ENCODE measurements around the gene ABCC8. TPM values are rescaled to one million over a fixed set of nuclear protein-coding genes. Genes with fewer than 3 reads are reported as not detected.

The ABCC8 gene
- total and polyA plus RNA-seq, 9 of the 15 experiments (the other 6 are each of a cell fraction or from before 2014, with no cell fraction given) = not detected

DNA sequence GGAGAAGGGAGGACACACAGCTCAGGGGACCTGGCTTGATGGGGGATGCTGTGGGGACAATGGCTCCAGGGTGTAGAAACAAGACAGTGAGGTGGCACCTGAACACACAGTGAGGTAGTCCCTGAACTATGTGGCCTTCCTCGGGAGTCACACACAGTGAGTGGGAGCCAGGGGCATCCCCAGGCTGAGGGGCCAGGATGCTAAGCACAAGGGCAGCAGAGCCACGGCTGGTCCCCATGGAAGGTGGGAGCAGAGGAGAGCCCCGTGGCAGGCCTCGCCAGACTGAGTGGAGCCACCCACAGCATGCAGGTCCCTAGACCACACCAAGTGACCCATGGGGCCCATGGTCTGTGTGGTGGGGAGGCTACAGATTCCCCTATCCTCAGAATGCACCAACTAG lies 26.0 kb upstream of the ABCC8 start:
- in situ Hi-C loops (cut with MboI) = no loop called here
- Histone ChIP-seq H3K27me3 (ENCODE audit: control insufficient read depth in 2 of 2, insufficient read depth in 2 of 2, low read length in 2 of 2) (peaks cover under 1 to 62% of the 10 kb centered on the region in 2 experiments; a peak in 3 of 5 replicates), H3K4me1 (replicated peaks in 1 of 2; ENCODE audit: control insufficient read depth in 2 of 2, insufficient read depth in 2 of 2, low read length in 2 of 2) (no peaks in the 10 kb centered on the region), H3K79me2 (ENCODE audit: control insufficient read depth, insufficient read depth, low read length) (no peaks in the 10 kb centered on the region), H3K9me1 (ENCODE audit: control insufficient read depth, insufficient read depth, low read length) (peaks cover 4% of the 10 kb centered on the region), H3K4me3 (no peak overlapping the region), H4K20me1 (replicated peaks; ENCODE audit: control insufficient read depth, insufficient read depth, low read length) (no peaks in the 10 kb centered on the region; the same call in 1 of the 2 replicates), H2AFZ (ENCODE audit: low read depth, low read length) (no peak overlapping the region), H3K4me2 (ENCODE audit: insufficient read depth, low read length) (no peak overlapping the region), H3K27ac (ENCODE audit: extremely low read depth, low read depth, low read length) (no peak overlapping the region), H3K36me3 (ENCODE audit: control insufficient read depth, insufficient read depth, low read length) (no peaks in the 10 kb centered on the region), H3K9me3 (replicated peaks; ENCODE audit: control insufficient read depth, insufficient read depth, low read depth, low read length) (no peaks in the 10 kb centered on the region), H3K9ac (ENCODE audit: insufficient read depth in 1 of 2, low read depth in 2 of 2, low read length in 2 of 2) (no peak overlapping the region)
- intact Hi-C loops (cut with micrococcal nuclease) = no loop called here
- BruUV-seq (replicated peaks) = no TSS peak
- FAIRE-seq = no peak
- CTCF ChIA-PET (ENCODE audit: low intra/inter-chr PET ratio) = no interaction called here
- POLR2A ChIA-PET = no interaction called here
- TF ChIP-seq MEF2D (tag; conservative IDR thresholded peaks at IDR 0.05; ENCODE audit: low read depth) = no peak
- no peak for TF ChIP-seq PCBP1 (IDR thresholded peaks at IDR 0.05; ENCODE audit: low read depth, low read length, poor library complexity, severe bottlenecking)
- TF ChIP-seq CEBPG (CRISPR knock-in tag; IDR thresholded peaks at IDR 0.05) = no peak
- TF ChIP-seq CEBPG (tag; conservative IDR thresholded peaks at IDR 0.05 in 1 of 2, IDR thresholded peaks at IDR 0.05 in 1 of 2) = no peak
- no peak for TF ChIP-seq NCOA6 (IDR thresholded peaks at IDR 0.05)
- TF ChIP-seq PHF21A (IDR thresholded peaks at IDR 0.05; ENCODE audit: borderline replicate concordance, low read depth) = no peak
- no peak for TF ChIP-seq RBM25 (IDR thresholded peaks at IDR 0.05; ENCODE audit: low read depth, low read length, severe bottlenecking)
- no peak for TF ChIP-seq SP2 (IDR thresholded peaks at IDR 0.05; ENCODE audit: extremely low read depth, low read depth, low read length, poor library complexity, severe bottlenecking)
- TF ChIP-seq BRCA1 (IDR thresholded peaks at IDR 0.05) = no peak
- TF ChIP-seq BRCA1 (CRISPR knock-in tag; IDR thresholded peaks at IDR 0.05) = no peak
- TF ChIP-seq CBX1 (IDR thresholded peaks at IDR 0.05; ENCODE audit: low read depth) = no peak
- no peak for TF ChIP-seq HCFC1 (IDR thresholded peaks at IDR 0.05; ENCODE audit: low read depth, low read length)
- TF ChIP-seq, protein P1, sequence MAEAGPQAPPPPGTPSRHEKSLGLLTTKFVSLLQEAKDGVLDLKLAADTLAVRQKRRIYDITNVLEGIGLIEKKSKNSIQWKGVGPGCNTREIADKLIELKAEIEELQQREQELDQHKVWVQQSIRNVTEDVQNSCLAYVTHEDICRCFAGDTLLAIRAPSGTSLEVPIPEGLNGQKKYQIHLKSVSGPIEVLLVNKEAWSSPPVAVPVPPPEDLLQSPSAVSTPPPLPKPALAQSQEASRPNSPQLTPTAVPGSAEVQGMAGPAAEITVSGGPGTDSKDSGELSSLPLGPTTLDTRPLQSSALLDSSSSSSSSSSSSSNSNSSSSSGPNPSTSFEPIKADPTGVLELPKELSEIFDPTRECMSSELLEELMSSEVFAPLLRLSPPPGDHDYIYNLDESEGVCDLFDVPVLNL (CRISPR knock-in tag; IDR thresholded peaks at IDR 0.05; ENCODE audit: low read depth) = no peak
- TF ChIP-seq, protein P2, sequence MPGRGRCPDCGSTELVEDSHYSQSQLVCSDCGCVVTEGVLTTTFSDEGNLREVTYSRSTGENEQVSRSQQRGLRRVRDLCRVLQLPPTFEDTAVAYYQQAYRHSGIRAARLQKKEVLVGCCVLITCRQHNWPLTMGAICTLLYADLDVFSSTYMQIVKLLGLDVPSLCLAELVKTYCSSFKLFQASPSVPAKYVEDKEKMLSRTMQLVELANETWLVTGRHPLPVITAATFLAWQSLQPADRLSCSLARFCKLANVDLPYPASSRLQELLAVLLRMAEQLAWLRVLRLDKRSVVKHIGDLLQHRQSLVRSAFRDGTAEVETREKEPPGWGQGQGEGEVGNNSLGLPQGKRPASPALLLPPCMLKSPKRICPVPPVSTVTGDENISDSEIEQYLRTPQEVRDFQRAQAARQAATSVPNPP (IDR thresholded peaks at IDR 0.05; ENCODE audit: borderline replicate concordance, insufficient read depth, insufficient read length) = no peak
- WGBS (ENCODE audit: insufficient coverage, low coverage, missing lambda C conversion rate) = 0% methylated on average over 4 of the region's 4 CpGs
- ATAC-seq = no peak
- DNase-seq (ENCODE audit: extremely low read depth in 1 of 4, low spot score in 3 of 4) = no peak
